SK-N-SH treated with all-trans-retinoic acid at 6 μM for 48 hours (cell line): ENCODE data around the gene PDGFC.

ENCODE experiments used
- ARNTL ChIP-seq: fragments of 450-650 bp; formaldehyde crosslinking; IDR thresholded peaks from 2 replicates; pipeline ENCODE4 v1.5.0; 2020; ENCODE audit warnings: low read depth, mild to moderate bottlenecking, moderate library complexity, borderline replicate concordance
- BACH2 ChIP-seq: fragments of 250-450 bp; sonication (Bioruptor Pico); IDR thresholded peaks from 2 replicates; pipeline ENCODE4 v1.9.0; 2021; ENCODE audit warnings: mild to moderate bottlenecking, borderline replicate concordance
- ISL1 ChIP-seq: fragments of 250-450 bp; sonication (Bioruptor Pico); IDR thresholded peaks from 2 replicates; pipeline ENCODE4 v2.1.2; 2022; ENCODE audit warnings: mild to moderate bottlenecking, moderate library complexity
- PATZ1 ChIP-seq: fragments of 250-450 bp; sonication (Bioruptor Pico); IDR thresholded peaks from 2 replicates; pipeline ENCODE4 v1.8.0; 2020; ENCODE audit warnings: mild to moderate bottlenecking, moderate library complexity, borderline replicate concordance
- POU6F1 ChIP-seq: fragments of 250-450 bp; sonication (Bioruptor Pico); IDR thresholded peaks from 2 replicates; pipeline ENCODE4 v1.8.0; 2021; ENCODE audit warnings: low read depth, mild to moderate bottlenecking, moderate library complexity, borderline replicate concordance
- PPARA ChIP-seq: fragments of 250-450 bp; sonication (Bioruptor Pico); IDR thresholded peaks from 2 replicates; pipeline ENCODE4 v1.5.0; 2020; ENCODE audit warnings: mild to moderate bottlenecking, borderline replicate concordance
- RARB ChIP-seq: fragments of 250-450 bp; sonication (Bioruptor Pico); IDR thresholded peaks from 2 replicates; pipeline ENCODE4 v1.8.0; 2021; ENCODE audit warnings: mild to moderate bottlenecking, moderate library complexity
- SNAI2 ChIP-seq: fragments of 250-450 bp; sonication (Bioruptor Pico); IDR thresholded peaks from 2 replicates; pipeline ENCODE4 v1.5.0; 2020; ENCODE audit warnings: mild to moderate bottlenecking, moderate library complexity
- TCF4 ChIP-seq: fragments of 250-450 bp; sonication (Bioruptor Pico); IDR thresholded peaks from 2 replicates; pipeline ENCODE4 v1.8.0; 2021; ENCODE audit warnings: mild to moderate bottlenecking, moderate library complexity, borderline replicate concordance
- ZFP3 ChIP-seq: fragments of 250-450 bp; sonication (Bioruptor Pico); IDR thresholded peaks from 2 replicates; pipeline ENCODE4 v1.5.0; 2020; ENCODE audit warnings: mild to moderate bottlenecking, moderate library complexity
- ZFP30 ChIP-seq: fragments of 450-650 bp; formaldehyde crosslinking; IDR thresholded peaks from 2 replicates; pipeline ENCODE4 v1.5.0; 2022; ENCODE audit warnings: mild to moderate bottlenecking, moderate library complexity
- ZNF8 ChIP-seq: fragments of 450-650 bp; formaldehyde crosslinking; IDR thresholded peaks from 2 replicates; pipeline ENCODE4 v1.5.0; 2020; ENCODE audit warnings: mild to moderate bottlenecking, moderate library complexity
- TF ChIP-seq, protein P1 (sequence below): fragments of 250-450 bp; sonication (Bioruptor Pico); IDR thresholded peaks from 2 replicates; pipeline ENCODE4 v1.5.1; 2020; ENCODE audit warnings: low read depth, mild to moderate bottlenecking, moderate library complexity
- TF ChIP-seq, protein P2 (sequence below): fragments of 250-450 bp; sonication (Bioruptor Pico); IDR thresholded peaks from 2 replicates; pipeline ENCODE4 v1.5.1; 2021; ENCODE audit warnings: mild to moderate bottlenecking, moderate library complexity

DNA sequence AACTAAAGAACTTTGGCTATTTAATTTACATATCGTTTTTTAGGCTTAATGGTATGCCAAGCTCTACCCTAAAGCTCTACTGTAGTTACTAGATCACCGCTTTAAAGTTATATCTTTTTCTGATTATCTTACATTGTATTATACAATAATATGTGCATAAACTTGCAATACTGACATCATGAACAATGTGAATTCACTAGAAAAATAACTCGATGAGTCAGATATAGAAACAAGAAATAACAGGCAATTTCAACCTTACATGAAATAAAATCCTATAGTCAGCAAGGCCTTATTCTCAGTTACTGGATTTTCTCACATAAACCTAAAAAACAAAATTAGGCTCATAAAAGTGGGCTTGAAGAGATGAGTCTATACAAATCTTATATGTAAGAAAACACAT is 32.5 kb downstream of the PDGFC start:
- TF ChIP-seq ARNTL (CRISPR knock-in tag): no peak
- no peak for TF ChIP-seq ZFP3
- no peak for TF ChIP-seq ZNF8 (CRISPR knock-in tag)
- no peak for TF ChIP-seq RARB (CRISPR knock-in tag)
- TF ChIP-seq TCF4 (CRISPR knock-in tag): no peak
- no peak for TF ChIP-seq ZFP30 (CRISPR knock-in tag)
- no peak for TF ChIP-seq BACH2 (CRISPR knock-in tag)
- TF ChIP-seq, protein P1, sequence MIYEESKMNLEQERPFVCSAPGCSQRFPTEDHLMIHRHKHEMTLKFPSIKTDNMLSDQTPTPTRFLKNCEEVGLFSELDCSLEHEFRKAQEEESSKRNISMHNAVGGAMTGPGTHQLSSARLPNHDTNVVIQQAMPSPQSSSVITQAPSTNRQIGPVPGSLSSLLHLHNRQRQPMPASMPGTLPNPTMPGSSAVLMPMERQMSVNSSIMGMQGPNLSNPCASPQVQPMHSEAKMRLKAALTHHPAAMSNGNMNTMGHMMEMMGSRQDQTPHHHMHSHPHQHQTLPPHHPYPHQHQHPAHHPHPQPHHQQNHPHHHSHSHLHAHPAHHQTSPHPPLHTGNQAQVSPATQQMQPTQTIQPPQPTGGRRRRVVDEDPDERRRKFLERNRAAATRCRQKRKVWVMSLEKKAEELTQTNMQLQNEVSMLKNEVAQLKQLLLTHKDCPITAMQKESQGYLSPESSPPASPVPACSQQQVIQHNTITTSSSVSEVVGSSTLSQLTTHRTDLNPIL (CRISPR knock-in tag): no peak
- TF ChIP-seq ISL1 (CRISPR knock-in tag): no peak
- TF ChIP-seq, protein P2, sequence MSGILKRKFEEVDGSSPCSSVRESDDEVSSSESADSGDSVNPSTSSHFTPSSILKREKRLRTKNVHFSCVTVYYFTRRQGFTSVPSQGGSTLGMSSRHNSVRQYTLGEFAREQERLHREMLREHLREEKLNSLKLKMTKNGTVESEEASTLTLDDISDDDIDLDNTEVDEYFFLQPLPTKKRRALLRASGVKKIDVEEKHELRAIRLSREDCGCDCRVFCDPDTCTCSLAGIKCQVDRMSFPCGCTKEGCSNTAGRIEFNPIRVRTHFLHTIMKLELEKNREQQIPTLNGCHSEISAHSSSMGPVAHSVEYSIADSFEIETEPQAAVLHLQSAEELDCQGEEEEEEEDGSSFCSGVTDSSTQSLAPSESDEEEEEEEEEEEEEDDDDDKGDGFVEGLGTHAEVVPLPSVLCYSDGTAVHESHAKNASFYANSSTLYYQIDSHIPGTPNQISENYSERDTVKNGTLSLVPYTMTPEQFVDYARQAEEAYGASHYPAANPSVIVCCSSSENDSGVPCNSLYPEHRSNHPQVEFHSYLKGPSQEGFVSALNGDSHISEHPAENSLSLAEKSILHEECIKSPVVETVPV (CRISPR knock-in tag): no peak
- no peak for TF ChIP-seq PATZ1 (CRISPR knock-in tag)
- TF ChIP-seq POU6F1 (CRISPR knock-in tag): no peak
- no peak for TF ChIP-seq PPARA (CRISPR knock-in tag)
- no peak for TF ChIP-seq SNAI2 (CRISPR knock-in tag)
